IPS-18c (cell line): ENCODE measurements around the gene WAPL.
"Not testable (repeated sequence)": the region's sequence is repeated elsewhere in the genome, so short reads cannot be mapped to it uniquely, and the experiment has no call there.

ENCODE experiments used
- H3K4me3 ChIP-seq: 2 replicates; pipeline ENCODE4 v1.7.0; 2013; ENCODE audit warnings: low read depth, mild to moderate bottlenecking, low read length, moderate library complexity; ENCODE audit not compliant: insufficient read depth
- H3K9me3 ChIP-seq: one replicate; pipeline ENCODE4 v1.6.1; 2013; ENCODE audit warnings: mild to moderate bottlenecking, low read length, moderate library complexity; ENCODE audit not compliant: control insufficient read depth, insufficient read depth

Gene WAPL

DNA sequence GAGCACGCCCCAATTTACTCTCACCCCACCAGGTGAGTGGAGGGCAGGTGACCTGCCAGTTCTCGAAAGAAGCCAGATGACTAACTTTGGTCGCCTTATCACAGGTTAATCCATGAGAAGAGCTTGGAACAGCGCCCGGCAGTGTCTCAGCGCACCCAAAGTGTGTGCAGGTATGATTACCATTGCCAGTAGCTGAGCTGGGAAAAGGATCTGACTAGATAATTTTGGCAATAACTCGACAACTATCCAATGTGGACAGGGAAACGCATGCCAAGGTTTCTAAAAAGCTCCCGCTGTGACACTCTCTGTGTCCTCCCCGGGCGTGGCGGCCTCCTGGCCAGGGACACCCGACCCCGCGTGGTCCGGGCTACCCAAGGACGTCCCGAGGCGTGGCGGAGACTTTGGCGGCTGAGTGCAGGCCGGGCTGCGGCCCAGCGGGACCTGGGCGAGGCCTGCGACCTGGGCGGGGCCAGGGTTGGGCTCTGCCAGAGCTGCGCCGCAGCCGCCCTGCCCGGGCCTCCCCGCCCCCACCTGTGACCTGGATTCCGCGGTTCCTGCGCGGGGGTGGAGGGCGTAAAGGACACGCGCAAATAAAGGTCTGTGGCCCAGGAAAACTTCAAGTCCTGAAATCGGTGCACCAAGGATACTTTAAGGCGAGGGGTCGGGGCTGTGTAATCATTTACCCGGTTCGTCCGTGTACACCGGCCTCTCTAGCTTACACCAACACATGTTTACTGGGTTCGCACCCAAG, 13.7 kb upstream of the WAPL start:
- Histone ChIP-seq H3K4me3 (peak overlapping the region; percentile 39; the same call in 1 of the 2 replicates), H3K9me3 (no peaks in the 10 kb centered on the region)

DNA sequence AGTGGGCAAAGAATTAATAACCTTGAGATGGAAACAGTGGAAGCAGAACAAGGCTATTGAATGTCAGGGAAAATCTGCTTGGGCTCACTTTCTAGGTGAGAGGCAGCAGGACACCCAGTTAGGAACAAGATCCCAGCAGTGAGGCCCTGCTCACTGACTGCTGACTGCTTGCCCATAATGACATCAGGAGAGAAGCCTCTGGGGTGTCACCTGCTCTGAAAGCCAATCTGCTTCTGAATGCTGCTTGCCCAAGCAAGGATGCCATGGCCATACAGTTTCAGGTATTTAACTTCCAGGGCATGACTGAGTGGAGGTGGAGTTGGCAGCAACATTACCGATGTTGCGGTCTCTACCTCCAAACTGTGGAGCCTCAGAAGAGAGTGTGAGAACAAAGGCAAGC, 11.7 kb upstream of the WAPL start:
- Histone ChIP-seq H3K4me3 (no peak overlapping the region), H3K9me3 (no peaks in the 10 kb centered on the region)

DNA sequence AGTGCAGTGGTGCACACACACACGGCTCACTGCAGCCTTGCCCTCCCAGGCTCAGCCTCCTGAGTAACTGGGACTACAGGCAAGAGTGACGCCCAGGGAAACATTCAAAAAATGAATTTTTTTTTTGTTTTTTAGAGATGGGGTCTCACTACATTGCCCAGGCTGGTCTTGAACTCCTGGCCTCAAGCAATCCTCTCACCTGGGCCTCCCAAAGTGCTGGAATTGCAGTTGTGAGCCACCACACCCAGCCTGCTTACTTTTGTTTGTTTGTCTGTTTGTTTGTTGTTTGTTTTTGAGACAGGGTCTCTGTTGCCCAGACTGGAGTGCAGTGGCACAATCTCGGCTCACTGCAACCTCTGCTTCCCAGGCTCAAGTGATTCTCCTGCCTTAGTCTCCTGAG, 7.1 kb upstream of the WAPL start:
- H3K4me3 ChIP-seq, H3K9me3 ChIP-seq: not testable (repeated sequence)

DNA sequence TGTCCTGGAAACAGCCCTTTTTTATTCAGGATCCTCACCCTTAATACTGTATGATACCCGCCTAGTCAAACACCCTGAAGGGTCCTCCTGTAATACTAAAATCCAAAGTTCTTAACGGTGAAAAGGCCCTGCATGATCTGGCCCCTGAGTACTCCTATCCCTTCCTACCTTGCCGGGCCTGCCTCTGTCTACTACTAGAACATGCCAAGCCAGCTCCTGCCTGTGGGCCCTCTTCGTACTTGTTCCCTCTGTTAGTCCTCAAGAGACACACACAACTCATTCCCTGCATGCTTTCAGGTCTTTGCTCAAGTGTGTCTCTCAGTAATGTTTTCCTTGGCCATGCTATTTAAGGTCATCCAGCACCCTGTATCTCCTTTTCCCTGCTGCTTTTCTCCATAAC, 5.0 kb upstream of the WAPL start:
- Histone ChIP-seq H3K9me3 (no peaks in the 10 kb centered on the region), H3K4me3 (no peak overlapping the region)

DNA sequence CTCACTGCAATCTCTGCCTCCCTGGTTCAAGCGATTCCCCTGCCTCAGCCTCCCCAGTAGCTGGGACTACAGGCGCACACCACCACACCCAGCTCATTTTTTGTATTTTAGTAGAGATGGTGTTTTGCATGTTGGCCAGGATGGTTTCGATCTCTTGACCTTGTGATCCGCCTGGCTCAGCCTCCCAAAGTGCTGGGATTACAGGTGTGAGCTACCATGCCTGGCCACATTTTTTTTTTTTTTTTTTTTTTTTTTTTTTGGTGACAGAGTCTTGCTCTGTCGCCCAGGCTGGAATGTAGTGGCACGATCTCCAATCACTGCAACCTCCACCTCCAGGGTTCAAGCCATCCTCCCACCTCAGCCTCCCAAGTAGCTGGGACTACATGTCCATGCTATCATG, 4.1 kb upstream of the WAPL start:
- H3K9me3 ChIP-seq, H3K4me3 ChIP-seq: not testable (repeated sequence)

DNA sequence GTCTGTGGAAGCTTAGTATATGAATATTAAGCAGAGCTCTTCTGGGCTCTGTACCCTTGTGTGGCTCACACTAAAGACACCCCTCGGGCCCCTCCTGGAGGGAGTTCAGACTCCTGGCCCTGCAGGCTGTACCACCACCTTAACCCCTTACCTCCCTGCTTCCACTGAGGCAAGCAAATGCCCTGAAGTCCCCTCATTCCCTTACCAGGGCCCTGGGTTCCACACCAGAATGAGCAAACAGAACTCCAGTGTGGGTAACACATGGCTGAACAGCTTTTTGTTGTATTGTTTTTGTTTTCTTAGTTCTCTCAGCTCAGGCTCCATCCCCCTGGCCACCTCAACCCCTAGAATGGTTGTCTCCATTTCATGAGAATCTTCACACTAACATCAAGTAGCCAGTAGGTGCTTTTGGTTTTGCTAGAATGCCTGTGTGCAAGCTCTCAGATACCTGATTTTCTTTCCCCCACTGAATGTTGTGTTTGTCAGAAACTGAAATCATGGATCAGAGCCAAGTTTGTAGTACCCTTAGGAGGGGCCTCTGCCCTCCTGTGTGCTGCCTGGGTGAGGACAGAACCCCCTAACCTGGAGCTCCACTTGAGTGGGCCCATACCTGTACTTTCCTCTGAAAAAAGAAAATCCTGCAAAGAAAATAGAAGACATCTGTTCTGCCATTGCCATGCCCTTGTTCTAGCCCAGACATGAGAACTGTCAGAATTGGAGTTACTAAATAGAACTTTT, 2.8 kb upstream of the WAPL start:
- H3K9me3 ChIP-seq: no peaks in the 10 kb centered on the region
- no peak overlapping the region for H3K4me3 ChIP-seq

DNA sequence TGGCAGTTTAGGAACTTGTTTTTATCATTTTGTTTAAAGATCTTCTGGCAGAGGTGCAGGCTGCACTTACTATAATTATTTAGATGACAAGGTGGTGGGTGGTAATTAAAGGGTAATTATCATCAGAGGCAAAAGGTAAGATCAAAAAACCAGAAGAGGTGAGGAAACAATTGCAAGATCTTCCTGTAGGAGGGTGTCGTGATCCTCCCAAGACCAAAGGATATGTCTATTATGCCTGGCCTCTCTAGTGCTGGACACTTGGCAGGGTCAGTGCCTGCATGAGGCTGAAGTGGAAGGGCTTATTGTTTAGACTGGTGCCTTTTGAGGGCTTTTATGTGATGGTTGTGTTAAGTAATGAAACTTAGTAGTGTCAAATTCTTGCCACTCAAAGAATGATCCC, 1.8 kb upstream of the WAPL start:
- Histone ChIP-seq H3K9me3 (no peaks in the 10 kb centered on the region), H3K4me3 (no peak overlapping the region)

DNA sequence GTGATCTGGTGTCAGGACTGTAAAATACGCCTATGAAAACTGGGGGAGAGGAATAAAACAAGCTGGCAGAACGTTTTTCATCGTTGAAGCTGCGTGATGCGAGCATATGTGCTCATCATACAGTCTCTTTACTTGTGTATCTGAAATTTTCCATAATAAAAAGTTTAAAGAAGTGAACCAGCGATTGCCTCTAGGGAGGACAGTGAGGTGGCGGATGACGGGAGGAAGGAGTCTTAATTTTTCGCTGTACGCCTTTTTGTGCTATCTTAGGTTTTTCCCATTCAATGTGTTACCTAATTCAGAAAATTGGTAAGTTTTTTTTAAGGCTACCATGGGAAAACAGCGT, 891 bp upstream of the WAPL start:
- Histone ChIP-seq H3K9me3 (no peaks in the 10 kb centered on the region), H3K4me3 (peak overlapping the region; percentile 87)

DNA sequence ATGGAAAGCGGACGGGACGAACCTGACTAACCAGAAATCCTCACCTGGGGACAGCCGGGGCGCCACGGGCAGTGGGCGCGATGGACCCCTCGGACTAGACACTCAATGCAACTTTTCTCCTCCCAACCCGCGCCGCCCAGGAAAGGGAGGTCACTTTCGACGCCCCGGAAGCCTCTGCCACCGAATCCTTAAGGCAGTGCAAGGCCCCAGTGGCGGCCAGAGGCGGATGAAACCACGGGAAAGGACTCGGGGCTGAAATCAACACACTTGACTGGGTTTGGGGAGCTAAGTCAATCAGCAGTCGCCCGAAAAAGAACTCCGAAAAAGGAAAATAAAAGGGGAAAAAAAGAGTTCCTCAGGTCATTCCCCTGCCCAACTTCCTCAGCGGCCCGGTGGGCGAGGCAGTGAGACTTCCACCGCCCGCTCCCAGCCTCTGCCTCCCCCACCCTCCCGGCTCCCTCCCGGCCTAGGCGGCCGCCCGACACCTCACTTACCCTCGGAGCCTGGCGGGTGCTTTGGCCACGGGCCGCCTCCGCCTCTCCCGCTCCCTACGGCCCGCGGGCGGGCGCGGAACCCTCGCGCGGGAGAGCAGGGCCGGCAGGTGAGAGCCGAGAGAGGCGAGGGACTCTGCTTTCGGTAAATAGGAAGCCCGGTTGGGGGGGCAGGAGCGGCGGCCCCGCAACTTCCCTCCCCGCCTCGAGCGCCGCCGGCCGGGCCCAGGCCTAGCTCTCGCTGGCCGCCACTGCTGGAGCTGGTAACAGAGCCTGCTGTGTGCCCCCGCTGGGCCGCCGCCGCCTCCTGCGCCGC, 518 bp downstream of the WAPL start:
- peak overlapping the region; percentile 87 for H3K4me3 ChIP-seq
- H3K9me3 ChIP-seq: no peaks in the 10 kb centered on the region

DNA sequence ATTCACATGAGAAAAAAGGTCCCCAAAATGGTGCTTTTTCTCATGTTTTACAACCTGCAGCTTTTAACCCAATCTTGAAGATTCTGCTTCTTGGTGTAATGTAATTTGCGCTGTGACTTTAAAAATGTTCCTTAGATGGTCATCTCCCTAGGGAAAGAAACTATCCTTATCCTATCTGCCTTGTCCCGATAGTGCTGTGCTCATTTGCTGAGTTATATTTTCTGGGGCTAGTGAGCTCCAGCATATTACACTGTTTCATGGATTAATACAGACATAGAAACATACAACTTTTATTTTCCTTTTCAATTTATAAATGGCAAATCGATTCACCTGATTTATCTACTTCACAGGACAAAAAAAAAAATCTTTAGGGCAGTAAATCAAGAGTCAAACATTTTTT, 2.8 kb downstream of the WAPL start:
- Histone ChIP-seq H3K4me3 (no peak overlapping the region), H3K9me3 (no peaks in the 10 kb centered on the region)

DNA sequence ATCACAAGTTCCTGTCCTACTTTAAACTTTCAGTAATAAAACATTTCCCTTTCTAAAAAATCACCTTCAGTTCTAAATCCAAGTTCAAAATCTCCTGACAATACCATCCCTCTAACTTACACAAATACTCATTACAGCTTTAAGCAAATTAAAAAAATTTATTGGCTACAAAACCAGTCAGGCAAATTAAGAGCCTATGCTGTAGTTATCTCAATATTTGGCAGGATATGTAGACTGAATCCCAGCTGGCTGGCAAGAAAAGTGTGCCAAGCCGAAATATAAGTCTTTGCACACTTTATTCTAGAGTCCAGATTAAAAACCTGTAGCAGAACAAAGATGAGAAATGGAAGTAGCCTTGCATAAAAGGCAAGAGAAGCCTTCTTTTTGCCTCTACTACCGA, 9.5 kb downstream of the WAPL start:
- Histone ChIP-seq H3K9me3 (no peaks in the 10 kb centered on the region), H3K4me3 (no peak overlapping the region)

DNA sequence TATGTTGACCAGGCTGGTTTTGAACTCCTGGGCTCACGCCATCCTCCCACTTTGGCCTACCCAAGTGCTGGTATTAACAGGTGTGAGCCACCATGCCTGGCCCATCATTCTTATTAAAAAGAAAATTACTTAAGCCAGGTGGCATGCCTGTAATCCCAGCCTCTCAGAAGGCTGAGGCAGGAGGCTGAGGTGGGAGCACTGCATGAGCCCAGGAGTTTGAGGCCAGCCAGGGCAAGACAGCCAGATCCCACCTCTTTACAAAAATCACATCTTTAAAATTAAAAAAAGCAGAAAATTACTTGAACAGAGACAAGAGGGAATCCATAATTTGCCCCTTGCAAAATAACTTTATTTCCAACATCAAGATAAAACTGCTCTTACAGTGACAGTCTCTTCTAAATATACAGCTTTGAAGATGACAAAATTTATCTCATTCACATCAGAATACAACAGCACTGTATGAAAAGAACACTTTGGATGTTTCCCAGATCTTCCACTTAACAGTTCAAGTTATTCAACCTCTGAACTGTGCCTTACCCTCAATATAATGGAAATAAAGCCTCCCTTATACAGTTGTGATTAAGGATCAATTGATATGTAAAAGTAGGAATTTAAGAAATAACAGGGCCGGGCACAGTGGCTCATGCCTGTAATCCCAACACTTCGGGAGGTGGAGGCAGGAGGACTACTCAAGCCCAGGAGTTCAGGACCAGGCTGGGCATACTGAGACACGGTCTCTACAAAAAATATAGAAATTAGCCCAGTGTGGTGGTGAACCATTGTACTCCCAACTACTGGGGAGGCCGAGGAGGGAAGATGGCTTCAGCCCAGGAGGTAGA, 10.3 kb downstream of the WAPL start:
- H3K9me3 ChIP-seq: peaks cover 2% of the 10 kb centered on the region
- no peak overlapping the region for H3K4me3 ChIP-seq

DNA sequence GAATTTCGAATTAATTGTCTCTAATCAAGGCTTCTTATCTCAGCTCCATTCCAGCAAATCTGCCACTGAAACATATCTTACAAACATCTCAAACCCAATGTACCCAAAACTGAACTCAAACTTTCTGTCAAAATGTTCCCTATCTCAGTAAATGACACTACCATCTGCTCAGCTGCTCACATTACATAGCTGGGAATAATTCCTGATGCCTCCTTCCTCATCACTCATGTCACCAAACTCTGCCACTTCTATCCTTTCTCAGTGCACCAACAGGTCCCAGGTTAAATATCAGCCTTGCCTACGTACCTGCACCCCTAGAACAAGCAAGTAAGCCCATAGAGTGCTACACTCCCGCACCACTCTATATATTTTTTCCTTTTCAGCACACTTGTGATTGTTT, 12.4 kb downstream of the WAPL start:
- Histone ChIP-seq H3K9me3 (peaks cover 2% of the 10 kb centered on the region), H3K4me3 (no peak overlapping the region)

DNA sequence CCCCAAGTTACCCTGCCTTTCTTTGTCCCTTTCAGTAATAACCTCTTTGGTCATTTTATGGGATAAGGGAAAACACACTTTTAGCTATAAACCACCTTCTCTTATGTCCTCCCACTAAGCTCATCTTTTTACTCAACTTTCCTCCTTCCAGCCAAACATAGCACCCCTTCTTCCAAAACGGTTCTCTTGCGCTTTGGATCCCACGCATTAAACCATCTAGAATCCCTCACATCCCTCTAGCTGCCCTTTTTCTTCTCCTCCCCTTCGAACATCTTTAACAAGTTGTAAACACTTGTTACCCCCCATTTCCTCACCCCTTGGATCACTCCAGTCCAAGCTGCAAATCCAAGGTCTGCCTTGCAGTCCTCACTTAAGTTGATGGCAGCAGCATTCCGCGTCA, 13.4 kb downstream of the WAPL start:
- peaks cover 2% of the 10 kb centered on the region for H3K9me3 ChIP-seq
- H3K4me3 ChIP-seq: no peak overlapping the region

DNA sequence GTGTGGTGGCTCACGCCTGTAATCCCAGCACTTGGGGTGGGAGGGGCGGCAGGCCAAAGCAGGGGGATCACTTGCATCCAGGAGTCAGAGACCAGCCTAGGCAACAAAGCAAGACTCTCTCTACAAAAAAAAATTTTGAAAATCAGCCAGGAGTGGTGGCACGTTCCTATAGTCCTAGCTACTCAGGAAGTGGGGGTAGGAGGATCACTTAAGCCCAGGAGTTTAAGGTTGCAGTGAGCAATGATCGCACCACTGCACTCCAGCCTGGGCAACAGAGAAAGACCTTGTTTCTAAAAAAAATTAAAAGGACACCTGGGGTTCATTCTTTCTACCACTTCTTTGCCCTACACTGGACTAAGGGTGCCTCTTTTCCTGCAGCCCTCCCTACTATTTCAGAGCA, 15.1 kb downstream of the WAPL start:
- H3K9me3 ChIP-seq: peaks cover 2% of the 10 kb centered on the region
- H3K4me3 ChIP-seq: no peak overlapping the region

DNA sequence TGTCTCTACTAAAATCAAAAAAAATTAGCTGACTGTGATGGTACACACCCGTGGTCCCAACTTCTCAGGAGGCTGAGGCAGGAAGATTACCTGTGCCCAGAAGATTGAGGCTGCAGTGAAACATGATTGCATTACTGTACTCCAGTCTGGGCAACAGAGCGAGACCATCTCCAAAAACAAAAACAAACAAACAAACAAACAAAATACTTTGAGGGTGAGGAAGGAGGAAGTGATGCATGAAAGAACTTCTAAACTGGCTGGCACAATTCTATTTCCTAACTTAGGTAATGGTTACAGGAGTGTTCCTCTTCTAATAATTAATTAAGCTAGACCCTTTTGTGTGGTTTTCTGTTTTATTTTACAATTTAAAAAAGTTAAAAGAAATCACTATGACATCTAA, 15.5 kb downstream of the WAPL start:
- Histone ChIP-seq H3K4me3 (no peak overlapping the region), H3K9me3 (peaks cover 2% of the 10 kb centered on the region)

DNA sequence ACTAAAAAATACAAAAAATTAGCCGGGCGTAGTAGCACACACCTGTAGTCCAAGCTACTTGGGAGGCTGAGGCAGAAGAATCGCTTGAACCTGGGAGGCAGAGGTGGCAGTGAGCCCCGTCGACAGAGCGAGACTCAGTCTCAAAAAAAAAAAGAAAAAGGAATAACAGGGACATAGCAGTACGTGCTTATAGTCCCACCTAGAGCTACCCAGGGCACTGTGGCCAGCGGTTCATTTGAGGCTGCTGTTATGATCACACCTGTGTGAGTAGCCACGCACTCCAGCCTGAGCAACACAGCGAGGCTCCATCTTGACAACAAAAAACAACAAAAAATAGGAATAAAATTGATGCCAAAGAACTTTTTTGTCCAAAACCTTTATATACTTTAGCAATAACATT, 17.1 kb downstream of the WAPL start:
- no peak overlapping the region for H3K4me3 ChIP-seq
- H3K9me3 ChIP-seq: peaks cover 2% of the 10 kb centered on the region
